Measurements from ENCODE around the gene SPATA13.

GRCh38 chr13:24168392-24168750 lies 7.9 kb downstream of the SPATA13 start:
- TF ChIP-seq CTCF (IDR thresholded peaks at IDR 0.05): no peak
- TF ChIP-seq EZH2 (IDR thresholded peaks at IDR 0.05; ENCODE audit: borderline replicate concordance, insufficient read depth, low read depth, low read length, poor library complexity, severe bottlenecking): no peak

Measured in B cell (primary cell).